ENCODE data around the gene LDLRAD4.

Gene LDLRAD4

DNA sequence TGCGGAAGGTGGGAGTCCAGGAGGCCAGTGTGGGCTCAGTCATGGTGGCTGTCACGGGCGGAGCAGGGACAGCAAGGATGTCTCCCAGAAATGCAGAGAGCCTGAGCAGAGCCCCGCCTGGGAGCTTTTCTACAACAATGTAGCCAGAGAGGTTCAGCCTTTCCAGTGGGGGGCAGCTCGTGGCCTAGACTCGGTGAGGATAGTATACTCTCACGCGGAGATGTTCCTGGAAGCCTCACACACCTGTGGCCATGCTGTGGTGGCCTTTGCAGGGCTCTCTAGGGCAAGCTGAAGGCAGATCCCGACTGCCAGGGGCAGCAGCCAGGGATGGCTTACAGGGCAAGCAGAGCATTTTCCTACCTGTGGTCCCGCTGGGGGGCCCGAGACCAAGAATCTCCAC lies 244.1 kb downstream of the LDLRAD4 start:
- Histone ChIP-seq H3K9me3 (ENCODE audit: severe bottlenecking) (no peaks in the 10 kb centered on the region), H3K27me3 (ENCODE audit: insufficient read depth, low read depth, severe bottlenecking) (no peaks in the 10 kb centered on the region), H3K4me3 (ENCODE audit: low read depth, low read length) (no peak overlapping the region), H3K36me3 (no peaks in the 10 kb centered on the region), H3K27ac (no peak overlapping the region)
- TF ChIP-seq, protein P1, sequence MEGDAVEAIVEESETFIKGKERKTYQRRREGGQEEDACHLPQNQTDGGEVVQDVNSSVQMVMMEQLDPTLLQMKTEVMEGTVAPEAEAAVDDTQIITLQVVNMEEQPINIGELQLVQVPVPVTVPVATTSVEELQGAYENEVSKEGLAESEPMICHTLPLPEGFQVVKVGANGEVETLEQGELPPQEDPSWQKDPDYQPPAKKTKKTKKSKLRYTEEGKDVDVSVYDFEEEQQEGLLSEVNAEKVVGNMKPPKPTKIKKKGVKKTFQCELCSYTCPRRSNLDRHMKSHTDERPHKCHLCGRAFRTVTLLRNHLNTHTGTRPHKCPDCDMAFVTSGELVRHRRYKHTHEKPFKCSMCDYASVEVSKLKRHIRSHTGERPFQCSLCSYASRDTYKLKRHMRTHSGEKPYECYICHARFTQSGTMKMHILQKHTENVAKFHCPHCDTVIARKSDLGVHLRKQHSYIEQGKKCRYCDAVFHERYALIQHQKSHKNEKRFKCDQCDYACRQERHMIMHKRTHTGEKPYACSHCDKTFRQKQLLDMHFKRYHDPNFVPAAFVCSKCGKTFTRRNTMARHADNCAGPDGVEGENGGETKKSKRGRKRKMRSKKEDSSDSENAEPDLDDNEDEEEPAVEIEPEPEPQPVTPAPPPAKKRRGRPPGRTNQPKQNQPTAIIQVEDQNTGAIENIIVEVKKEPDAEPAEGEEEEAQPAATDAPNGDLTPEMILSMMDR (IDR thresholded peaks at IDR 0.05; ENCODE audit: low read depth, low read length), result no peak
- DNase-seq, result no peak

DNA sequence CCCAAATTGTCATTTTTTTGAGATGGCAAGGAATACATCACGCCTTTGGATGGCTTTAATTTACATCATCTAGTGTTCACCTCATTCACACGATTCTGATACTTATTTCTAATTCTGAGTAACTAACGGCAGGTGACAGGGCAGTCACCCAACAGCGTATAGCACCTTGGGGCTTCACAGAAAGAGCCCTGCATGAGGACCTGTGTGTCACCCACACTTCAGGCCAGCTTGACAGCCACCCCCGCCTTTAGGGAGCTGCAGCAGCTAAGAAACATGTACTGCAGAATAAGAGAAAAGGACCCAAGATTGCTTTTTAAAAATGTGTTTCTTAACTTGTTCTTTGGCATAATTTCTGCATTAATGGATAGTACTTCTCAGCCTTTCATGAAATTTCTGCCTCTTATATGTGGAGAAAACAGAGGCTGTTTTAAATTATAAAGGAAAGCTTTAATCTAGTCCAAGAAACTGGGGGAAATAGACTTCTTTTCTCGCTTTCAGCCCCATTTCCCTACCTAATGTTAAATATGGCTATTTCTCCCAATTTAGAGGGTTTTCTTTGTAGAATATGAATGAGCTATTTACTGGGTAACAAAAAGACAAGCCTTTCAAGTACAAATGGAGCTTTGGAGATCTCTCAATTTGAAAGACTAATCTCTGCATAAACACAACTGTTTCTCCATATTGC lies 245.1 kb downstream of the LDLRAD4 start:
- H3K9me3 ChIP-seq (ENCODE audit: severe bottlenecking), result no peaks in the 10 kb centered on the region
- no peaks in the 10 kb centered on the region for H3K27me3 ChIP-seq (ENCODE audit: insufficient read depth, low read depth, severe bottlenecking)
- no peaks in the 10 kb centered on the region for H3K36me3 ChIP-seq
- TF ChIP-seq, protein P1 (IDR thresholded peaks at IDR 0.05; ENCODE audit: low read depth, low read length), result no peak
- no peak overlapping the region for H3K4me3 ChIP-seq (ENCODE audit: low read depth, low read length)
- no peak for DNase-seq
- no peak overlapping the region for H3K27ac ChIP-seq

- Histone ChIP-seq H3K9me3 (ENCODE audit: severe bottlenecking) (no peaks in the 10 kb centered on the region), H3K27ac (no peak overlapping the region), H3K36me3 (no peaks in the 10 kb centered on the region), H3K27me3 (ENCODE audit: insufficient read depth, low read depth, severe bottlenecking) (no peaks in the 10 kb centered on the region), H3K4me3 (ENCODE audit: low read depth, low read length) (no peak overlapping the region)
- TF ChIP-seq, protein P1 (IDR thresholded peaks at IDR 0.05; ENCODE audit: low read depth, low read length), result no peak
- DNase-seq, result no peak
Observed at GRCh38 chr18:13464432-13465123, 246.0 kb downstream of the LDLRAD4 start.

GRCh38 chr18:13465124-13465446 lies 246.5 kb downstream of the LDLRAD4 start:
- TF ChIP-seq, protein P1 (IDR thresholded peaks at IDR 0.05; ENCODE audit: low read depth, low read length), result no peak
- Histone ChIP-seq H3K4me3 (ENCODE audit: low read depth, low read length) (no peak overlapping the region), H3K27ac (no peak overlapping the region), H3K27me3 (ENCODE audit: insufficient read depth, low read depth, severe bottlenecking) (no peaks in the 10 kb centered on the region), H3K9me3 (ENCODE audit: severe bottlenecking) (no peaks in the 10 kb centered on the region), H3K36me3 (no peaks in the 10 kb centered on the region)
- DNase-seq, result no peak

DNA sequence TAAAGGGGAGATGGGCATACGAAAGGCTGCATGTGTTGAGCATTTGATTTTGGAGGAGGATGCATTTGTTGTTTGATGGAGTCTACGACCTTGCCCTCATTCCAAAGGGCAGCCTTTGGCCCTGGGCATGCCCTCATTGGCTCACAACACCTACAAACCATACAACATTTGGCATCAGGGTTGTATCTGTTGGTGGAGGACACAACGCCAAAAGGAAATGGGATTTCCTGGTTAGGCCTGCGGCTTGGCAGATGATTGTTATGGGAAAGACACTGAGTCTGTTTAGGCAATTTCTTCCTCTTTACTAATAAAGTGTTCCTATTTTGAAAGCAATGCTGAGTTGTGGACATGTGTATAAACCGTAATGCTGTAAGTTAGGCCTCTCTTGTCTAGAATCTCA lies 246.9 kb downstream of the LDLRAD4 start:
- no peaks in the 10 kb centered on the region for H3K9me3 ChIP-seq (ENCODE audit: severe bottlenecking)
- H3K4me3 ChIP-seq (ENCODE audit: low read depth, low read length), result no peak overlapping the region
- no peak overlapping the region for H3K27ac ChIP-seq
- H3K36me3 ChIP-seq, result no peaks in the 10 kb centered on the region
- H3K27me3 ChIP-seq (ENCODE audit: insufficient read depth, low read depth, severe bottlenecking), result no peaks in the 10 kb centered on the region
- no peak for DNase-seq
- TF ChIP-seq, protein P1 (IDR thresholded peaks at IDR 0.05; ENCODE audit: low read depth, low read length), result no peak

Data from WERI-Rb-1 (cell line).